Measurements from ENCODE around the gene DHTKD1.
A peak's percentile ranks its signal among the peaks of the same experiment; 100 is the strongest.
"Not testable (repeated sequence)": the region's sequence is repeated elsewhere in the genome, so short reads cannot be mapped to it uniquely, and the experiment has no call there.

The DHTKD1 gene

DNA sequence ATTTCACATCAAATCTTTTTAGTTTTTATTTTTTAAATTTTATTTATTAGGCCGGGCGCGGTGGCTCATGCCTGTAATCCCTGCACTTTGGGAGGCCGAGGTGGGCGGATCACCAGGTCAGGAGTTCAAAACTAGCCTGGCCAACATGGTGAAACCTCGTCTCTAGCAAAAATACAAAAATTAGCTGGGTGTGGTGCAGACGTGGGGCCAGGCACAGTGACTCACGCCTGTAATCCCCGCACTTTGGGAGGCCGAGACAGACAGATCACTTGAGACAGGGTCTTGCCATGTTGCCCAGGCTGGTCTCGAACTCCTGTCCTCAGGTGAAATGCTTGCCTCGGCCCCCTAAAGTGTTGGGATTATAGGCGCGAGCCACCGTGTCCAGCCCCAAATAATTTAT, 2.7 kb downstream of the DHTKD1 start:
- not testable (repeated sequence) for DNase-seq

- DNase-seq = no peak
These were observed 4.8 kb downstream of the DHTKD1 start for GRCh38 chr10:12073526-12073925.

DNA sequence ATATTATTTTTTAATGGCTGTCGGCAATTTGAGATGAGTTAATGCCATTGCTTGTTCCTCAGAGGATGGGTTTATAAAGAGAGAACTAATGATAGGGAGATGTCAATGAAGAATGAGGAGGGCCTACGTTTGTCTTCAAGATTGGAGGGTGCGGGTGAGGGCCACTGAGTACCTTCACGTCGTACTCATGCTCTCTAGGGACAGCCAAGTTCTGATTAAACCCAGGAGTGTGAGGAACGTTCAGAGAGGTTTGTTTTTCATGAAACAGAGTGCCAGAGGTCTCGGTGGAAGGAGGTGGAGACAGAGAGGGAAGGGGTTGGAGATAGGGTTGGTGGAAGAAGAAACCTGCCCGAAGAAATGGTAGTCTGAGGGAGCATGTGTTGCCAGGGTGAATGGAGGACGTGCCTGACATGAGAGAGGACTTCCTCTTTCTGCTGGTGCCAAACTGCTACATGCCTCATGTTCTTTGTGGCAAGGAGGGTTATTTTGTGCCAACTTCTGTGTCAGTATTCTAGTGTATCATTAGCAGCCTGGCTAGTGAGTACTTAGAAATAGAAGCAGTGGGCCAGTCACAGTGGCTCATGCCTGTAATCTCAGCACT, 8.9 kb downstream of the DHTKD1 start:
- no peak for DNase-seq

DNA sequence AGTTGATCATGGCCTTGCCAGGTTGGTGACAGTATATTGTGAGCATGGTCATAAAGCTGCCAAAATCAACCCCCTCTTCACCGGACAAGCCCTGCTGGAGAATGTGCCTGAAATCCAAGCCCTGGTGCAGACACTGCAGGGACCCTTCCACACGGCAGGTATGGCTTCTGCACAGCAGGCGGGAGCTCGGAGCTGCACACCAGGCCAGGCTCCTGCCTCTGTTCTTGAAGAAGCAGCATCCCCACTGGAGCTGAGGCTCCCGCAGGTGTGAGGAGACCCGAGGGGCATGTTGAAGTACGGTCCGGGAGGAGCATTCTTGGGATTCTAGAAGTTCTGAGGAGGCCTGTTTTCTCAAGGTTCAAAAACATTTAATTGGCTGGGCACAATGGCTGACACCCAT, 12.7 kb downstream of the DHTKD1 start:
- no peak for DNase-seq

DNA sequence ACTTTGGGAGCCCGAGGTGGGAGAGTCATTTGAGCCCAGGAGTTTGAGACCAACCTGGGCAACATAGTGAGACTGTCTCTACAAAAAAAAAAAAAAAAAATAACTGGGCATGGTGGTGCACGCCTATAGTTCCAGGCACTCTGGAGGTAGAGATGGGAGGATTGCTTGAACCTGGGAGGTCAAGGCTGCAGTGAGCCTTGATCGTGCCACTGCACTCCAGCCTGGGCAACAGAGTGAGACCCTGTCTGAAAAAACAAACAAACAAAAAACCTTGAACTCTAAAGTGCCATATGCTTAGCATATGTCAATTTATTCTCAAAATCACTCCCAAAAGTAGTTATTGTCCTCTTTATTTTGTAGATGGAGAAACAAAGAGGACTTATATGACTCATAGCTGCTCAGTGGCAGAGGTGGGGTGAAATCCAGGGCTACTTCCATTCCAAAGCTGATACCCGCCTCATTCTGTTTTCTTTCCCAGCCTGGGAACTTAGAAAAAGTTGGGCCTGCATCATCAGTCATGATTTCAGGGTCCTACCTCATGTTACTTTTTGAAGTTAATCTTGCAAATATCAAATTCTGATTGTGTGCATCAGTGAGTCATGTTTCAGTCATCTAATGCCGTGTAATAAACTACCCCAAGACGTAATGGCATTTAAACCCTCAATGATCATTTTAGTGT, 13.3 kb downstream of the DHTKD1 start:
- no peak for DNase-seq

GRCh38 chr10:12088919-12089318, 20.2 kb downstream of the DHTKD1 start:
- no peak for DNase-seq

GRCh38 chr10:12091421-12091820, 22.7 kb downstream of the DHTKD1 start:
- DNase-seq = no peak

DNA sequence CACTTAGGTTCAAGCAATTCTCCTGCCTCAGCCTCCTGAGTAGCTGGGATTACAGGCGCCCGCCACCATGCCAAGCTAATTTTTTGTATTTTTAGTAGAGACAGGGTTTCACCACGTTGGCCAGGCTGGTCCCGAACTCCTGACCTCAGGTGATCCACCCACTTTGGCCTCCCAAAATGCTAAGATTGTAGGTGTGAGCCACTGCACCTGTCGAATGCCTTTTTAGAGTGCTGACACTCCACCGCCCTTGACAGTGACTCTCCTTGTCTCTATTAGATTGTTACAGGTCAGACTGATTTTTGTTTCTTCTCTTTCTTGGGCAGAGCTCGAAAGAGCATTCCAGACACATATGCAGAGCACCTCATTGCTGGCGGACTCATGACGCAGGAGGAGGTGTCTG, 28.6 kb downstream of the DHTKD1 start:
- DNase-seq = not testable (repeated sequence)

DNA sequence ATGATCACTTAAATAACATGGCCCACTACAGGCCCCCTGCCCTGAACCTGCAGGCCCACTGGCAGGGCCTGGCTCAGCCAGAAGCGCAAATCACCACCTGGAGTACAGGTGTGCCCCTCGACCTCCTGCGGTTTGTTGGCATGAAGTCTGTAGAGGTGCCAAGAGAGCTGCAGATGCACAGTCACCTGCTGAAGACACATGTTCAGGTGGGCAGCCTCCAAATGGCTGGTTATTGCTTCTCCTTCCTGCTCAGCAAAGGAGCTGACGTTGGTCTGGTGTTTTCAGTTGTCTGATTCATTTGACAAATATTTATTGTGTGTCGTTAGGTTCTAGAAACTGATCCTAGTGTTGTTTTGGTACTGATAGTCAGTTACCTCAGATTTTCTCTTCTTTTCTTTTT, 29.0 kb downstream of the DHTKD1 start:
- no peak for DNase-seq

GRCh38 chr10:12098966-12099365, 30.2 kb downstream of the DHTKD1 start:
- DNase-seq = no peak

- DNase-seq = no peak
These were observed 35.0 kb downstream of the DHTKD1 start for GRCh38 chr10:12103802-12104201.

GRCh38 chr10:12107781-12108180, 39.0 kb downstream of the DHTKD1 start:
- no peak for DNase-seq

DNA sequence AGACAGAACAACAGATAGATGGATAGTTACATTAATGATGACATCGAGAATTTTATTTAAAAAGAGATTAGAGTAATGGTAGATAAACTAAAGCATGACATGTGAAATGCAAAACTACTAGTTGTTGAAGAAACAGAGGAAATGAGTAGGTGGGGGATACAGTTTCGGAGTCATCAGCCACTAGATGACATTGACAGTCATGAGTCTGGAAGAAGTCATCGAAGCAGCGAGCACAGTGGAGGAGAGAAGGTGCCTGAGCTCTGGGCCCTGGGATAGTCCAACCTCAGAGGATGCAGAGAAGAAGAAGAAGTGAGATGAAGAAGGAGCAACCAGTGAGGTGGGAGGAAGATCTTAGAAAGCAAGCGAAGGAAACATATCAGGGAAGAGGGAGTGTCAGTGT, 40.5 kb downstream of the DHTKD1 start:
- DNase-seq = no peak

DNA sequence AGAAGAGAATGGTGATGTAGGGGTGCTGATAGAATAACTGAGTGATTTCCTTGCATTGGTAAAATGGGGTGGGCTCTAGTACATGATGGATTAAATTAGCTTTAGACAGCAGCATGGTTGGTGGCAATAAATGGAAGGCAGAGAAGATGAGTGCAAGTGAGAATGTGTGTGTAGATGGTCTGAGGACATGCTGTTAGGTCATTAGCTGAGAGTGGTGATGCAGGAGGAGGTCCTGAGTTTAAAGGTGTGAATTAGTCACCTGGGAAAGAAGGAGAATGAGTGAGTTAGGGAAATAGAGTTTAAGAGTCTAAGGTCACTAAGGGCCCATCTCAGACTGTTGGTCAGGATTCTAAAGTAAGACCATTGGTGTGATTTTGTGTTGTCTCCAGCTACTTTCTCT, 42.8 kb downstream of the DHTKD1 start:
- DNase-seq = no peak

GRCh38 chr10:12113627-12114026, 44.9 kb downstream of the DHTKD1 start:
- DNase-seq = no peak

DNA sequence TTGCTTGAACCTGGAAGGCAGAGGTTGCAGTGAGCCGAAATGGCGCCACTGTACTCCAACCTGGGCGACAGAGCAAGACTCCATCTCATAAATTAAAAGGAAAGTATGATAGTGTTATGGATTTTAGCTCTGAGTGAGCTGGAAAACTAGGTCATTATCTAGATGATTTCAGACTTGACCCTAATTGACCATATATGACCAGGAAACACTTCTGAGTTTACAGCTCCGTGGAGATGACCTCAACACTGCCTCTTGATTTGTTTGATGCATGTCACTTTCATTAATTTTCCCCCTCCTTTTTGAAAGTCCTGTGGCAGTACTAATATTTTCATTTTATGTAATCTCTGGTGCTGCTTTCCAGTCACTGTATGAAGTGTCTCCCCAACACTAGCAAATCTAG, 52.9 kb downstream of the DHTKD1 start:
- peak; percentile 57 for DNase-seq

DNA sequence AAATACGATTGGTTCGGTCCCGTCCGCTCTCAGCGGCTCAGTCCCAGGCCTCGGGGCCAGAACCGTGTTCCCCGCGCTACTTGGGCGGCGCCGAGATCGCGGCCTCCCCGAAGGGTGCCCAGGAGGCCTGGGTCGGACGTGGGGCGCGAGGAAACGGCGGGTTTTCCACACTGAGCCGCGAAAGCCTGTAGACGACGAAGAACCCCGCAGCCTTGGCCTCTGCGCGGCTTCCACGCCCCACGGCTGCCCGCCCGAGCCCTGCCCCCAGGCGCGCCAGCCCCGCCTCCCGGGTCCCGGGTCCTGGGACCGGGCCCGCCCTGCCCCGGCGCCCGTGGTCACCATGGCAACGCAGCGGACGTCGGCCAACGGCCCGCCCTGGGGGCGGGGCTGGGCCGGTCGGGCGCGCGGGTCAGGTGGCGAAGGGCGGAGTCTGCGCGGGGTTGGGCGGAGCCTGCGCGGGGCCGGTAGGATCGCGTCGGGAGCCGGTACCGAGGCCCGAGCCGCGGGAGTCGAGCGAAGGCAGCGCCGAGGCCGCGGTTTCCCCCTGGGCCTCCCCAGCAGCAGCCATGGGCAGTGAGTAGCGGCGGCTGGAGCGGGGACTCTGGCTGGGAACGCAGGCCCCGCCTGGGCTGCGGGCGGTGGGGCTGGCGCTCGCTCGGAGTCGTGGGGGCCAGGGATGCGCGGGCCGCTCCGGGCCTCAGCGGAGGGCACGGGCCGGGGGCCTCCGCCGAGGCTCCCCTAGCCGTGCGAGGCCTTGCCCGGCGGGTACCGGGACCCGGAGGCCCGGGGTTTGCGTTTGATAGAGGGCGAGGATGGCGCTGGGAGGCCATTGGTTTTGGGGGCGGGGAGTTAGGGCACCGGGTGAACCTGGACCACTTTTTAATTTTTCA, 60.7 kb downstream of the DHTKD1 start, which contains the start of gene SEC61A2:
TSS of gene SEC61A2 (plus strand) at position 456 of the 890 bp plus-strand sequence. CDS start at position 567, 111 bp downstream.
- DNase-seq = peak; percentile 99

- peak; percentile 78 for DNase-seq
These were observed 61.6 kb downstream of the DHTKD1 start for GRCh38 chr10:12130237-12130872.

- no peak for DNase-seq
These were observed 66.9 kb downstream of the DHTKD1 start for GRCh38 chr10:12135631-12136030.

- no peak for DNase-seq
These were observed 71.3 kb downstream of the DHTKD1 start for GRCh38 chr10:12140038-12140437.

- no peak for DNase-seq
These were observed 75.8 kb downstream of the DHTKD1 start for GRCh38 chr10:12144538-12144937.

- no peak for DNase-seq
These were observed 81.4 kb downstream of the DHTKD1 start for GRCh38 chr10:12150163-12150562.

GRCh38 chr10:12154516-12154915, 85.8 kb downstream of the DHTKD1 start:
- no peak for DNase-seq

All from activated CD4-positive, alpha-beta T cell treated with anti-CD3 and anti-CD28 coated beads, Interleukin-2, Interleukin-6, amounts not matched to agents 100 ng/mL and 50 ng/mL, durations not matched to agents 16 hours and 8 hours (primary cell).